ENCODE measurements around the gene ITPR2.

Gene ITPR2

DNA sequence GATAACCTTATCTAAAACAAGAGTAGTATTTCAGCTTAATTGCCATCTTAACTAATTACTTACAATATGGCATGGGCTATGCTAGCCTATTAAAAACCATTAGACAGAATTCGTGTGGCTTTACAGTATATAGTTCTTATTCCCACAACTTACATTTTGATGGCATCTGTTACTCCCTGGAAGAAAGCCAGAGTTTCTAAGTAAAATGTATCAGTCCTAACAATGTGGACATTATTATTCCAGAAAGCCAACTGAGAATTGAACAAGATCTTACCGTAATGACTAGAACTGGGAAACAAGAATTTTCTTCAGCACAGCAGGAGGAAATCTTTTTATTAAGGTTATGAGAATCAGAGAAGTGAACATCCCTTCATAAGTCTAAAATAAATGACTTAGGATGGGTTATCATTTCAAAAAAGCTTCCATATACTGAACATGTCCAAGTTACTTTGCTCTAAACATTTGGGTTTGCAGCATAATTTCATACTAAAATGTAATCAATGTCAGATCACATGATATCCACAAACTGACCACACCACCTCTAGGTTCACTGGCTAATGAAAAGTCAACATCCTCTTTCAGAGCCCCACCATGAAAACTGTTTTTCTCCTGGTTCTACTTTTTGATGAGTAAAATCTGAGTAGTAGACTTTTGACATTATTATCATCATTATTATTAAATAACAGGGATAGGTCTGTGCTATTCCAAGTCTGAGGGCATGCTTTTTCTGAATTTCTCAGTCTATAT is 457.9 kb downstream of the ITPR2 start:
- ChIA-PET CTCF (no interaction called here), POLR2A (no interaction called here)
- no peak for DNase-seq (ENCODE audit: extremely low spot score)
- TF ChIP-seq PKNOX1 (IDR thresholded peaks at IDR 0.05) (no peak), SUZ12 (IDR thresholded peaks at IDR 0.05) (no peak), BHLHE40 (IDR thresholded peaks at IDR 0.05; ENCODE audit: borderline replicate concordance) (no peak), TARDBP (IDR thresholded peaks at IDR 0.05) (no peak), FOXK2 (IDR thresholded peaks at IDR 0.05) (no peak), CTBP1 (IDR thresholded peaks at IDR 0.05; ENCODE audit: borderline replicate concordance) (no peak)

- CTCF ChIA-PET, result no interaction called here
- DNase-seq (ENCODE audit: extremely low spot score), result no peak
These were observed 459.1 kb downstream of the ITPR2 start for GRCh38 chr12:26373606-26374495.

DNA sequence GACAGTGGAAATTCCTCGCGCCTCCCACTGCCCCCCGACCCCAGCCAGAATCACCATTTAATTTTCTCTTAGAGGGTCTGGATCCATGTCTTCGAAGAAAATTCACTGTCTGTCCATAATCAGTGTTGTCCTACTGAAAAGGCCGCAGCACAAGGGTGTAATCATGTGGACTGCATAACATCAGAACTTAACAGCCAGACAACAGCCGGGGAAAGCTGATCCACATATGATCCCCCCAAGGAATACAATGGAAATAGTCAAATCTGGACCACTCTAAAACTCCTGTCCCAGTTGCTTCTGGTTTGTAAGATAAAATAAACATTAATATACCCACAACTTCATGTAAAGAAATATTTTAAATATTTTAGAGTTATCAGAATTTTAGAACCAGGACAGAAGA is 460.1 kb downstream of the ITPR2 start:
- TF ChIP-seq SP1 (IDR thresholded peaks at IDR 0.05), result no peak
- no peak for TF ChIP-seq FOXM1 (IDR thresholded peaks at IDR 0.05; ENCODE audit: borderline replicate concordance)
- no peak for TF ChIP-seq PKNOX1 (IDR thresholded peaks at IDR 0.05)
- no peak for TF ChIP-seq FOXA1 (IDR thresholded peaks at IDR 0.05)
- no peak for TF ChIP-seq L3MBTL2 (conservative IDR thresholded peaks at IDR 0.05)
- DNase-seq (ENCODE audit: extremely low spot score), result no peak
- ChIA-PET CTCF (no interaction called here), POLR2A (no interaction called here)

More at GRCh38 chr12:26373606-26374495, 459.1 kb downstream of the ITPR2 start:
- TF ChIP-seq ZNF384 (IDR thresholded peaks at IDR 0.05), result no peak
- POLR2A ChIA-PET, result no interaction called here

DNA sequence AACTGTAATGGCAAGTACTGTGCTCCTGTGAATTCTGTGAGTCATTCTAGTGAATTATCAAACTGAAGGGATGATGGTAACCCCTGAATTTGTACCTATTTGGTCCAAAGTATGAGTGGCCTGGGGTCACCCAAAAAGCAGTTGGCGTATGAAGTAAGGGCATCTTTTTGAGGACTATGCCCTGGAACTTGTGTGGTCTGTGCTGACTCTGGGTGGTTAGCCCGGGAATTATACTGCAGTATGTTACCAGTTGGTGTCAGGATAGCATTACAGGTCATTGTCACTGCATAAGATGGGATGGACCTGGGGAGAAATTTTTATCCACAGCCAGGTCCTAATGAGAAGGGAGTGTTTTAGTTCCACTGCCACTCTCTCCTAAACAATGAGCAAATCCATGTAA is 462.9 kb downstream of the ITPR2 start:
- DNase-seq (ENCODE audit: extremely low spot score), result no peak
- CTCF ChIA-PET, result no interaction called here
- POLR2A ChIA-PET, result no interaction called here
- no peak for TF ChIP-seq ARNT (IDR thresholded peaks at IDR 0.05)
- TF ChIP-seq LEF1 (IDR thresholded peaks at IDR 0.05; ENCODE audit: borderline replicate concordance), result no peak
- TF ChIP-seq TARDBP (IDR thresholded peaks at IDR 0.05), result no peak
- TF ChIP-seq FOXM1 (IDR thresholded peaks at IDR 0.05; ENCODE audit: borderline replicate concordance), result no peak

DNA sequence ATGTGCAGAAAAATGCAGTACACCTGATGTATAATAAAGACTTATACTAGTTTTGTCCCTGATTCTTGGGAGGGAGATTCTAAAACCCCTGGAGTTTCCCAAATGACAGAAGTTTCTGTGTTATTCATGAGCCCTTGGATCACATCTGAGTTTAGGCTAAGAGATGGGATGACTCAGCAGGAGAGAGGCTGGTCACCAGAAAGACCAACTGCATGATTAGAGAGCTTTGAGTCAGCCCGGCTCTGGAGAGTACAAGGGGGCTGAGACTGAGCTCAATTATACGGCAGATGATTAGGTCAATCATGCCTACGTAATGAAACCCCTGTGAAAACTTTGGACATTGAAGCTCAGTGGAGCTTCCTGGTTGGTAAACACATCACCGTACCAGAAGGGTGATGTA is 463.4 kb downstream of the ITPR2 start:
- POLR2A ChIA-PET, result no interaction called here
- no peak for DNase-seq (ENCODE audit: extremely low spot score)
- CTCF ChIA-PET, result no interaction called here
- TF ChIP-seq CTBP1 (IDR thresholded peaks at IDR 0.05; ENCODE audit: borderline replicate concordance), result no peak
- TF ChIP-seq LEF1 (IDR thresholded peaks at IDR 0.05; ENCODE audit: borderline replicate concordance), result no peak
- TF ChIP-seq ELF4 (IDR thresholded peaks at IDR 0.05), result no peak
- no peak for TF ChIP-seq SUZ12 (IDR thresholded peaks at IDR 0.05)
- TF ChIP-seq ZNF384 (IDR thresholded peaks at IDR 0.05), result no peak
- no peak for TF ChIP-seq TARDBP (IDR thresholded peaks at IDR 0.05)
- no peak for TF ChIP-seq FOXK2 (IDR thresholded peaks at IDR 0.05)
- TF ChIP-seq SP1 (IDR thresholded peaks at IDR 0.05), result no peak

DNA sequence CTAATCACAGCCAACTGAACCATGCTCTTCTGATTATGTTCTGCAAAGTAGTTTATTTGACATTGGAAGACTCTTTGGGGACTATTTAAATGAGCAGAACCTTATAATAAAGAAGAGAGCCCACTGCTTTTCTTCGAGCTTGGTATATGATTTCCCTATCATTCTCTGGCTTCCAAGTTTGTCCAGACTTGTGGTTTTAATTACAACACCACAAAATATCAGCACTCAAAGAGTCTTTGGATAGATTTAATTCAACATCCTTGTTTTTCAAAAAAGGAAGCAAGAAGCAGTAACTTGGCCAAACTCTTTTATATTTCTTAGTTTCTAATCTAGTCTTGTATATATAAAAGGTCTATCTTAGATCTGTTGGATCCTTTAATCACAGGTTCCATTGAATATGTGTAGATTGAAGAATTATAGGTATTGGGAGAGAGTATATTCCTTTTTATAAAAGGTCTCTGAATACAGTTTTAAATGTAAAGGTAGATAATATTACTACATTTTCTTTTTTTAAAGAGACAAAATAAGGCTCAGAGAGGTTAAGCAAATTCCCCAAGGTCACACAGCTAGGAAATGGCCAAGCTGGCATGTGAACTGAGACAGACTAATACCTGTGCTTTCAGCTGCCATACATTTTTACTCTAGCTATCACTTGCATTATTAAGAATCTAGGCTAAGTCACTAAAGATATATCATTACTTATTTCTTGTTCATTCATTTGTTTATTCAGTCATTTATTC is 464.8 kb downstream of the ITPR2 start:
- ChIA-PET POLR2A (no interaction called here), CTCF (no interaction called here)
- TF ChIP-seq BHLHE40 (IDR thresholded peaks at IDR 0.05; ENCODE audit: borderline replicate concordance) (no peak), L3MBTL2 (conservative IDR thresholded peaks at IDR 0.05) (no peak), LEF1 (IDR thresholded peaks at IDR 0.05; ENCODE audit: borderline replicate concordance) (no peak), PKNOX1 (IDR thresholded peaks at IDR 0.05) (no peak), FOXK2 (IDR thresholded peaks at IDR 0.05) (no peak), ELF4 (IDR thresholded peaks at IDR 0.05) (no peak), NFRKB (IDR thresholded peaks at IDR 0.05) (no peak), ZNF384 (IDR thresholded peaks at IDR 0.05) (no peak), SUZ12 (IDR thresholded peaks at IDR 0.05) (no peak), HDGF (IDR thresholded peaks at IDR 0.05; ENCODE audit: borderline replicate concordance) (no peak), FOXM1 (IDR thresholded peaks at IDR 0.05; ENCODE audit: borderline replicate concordance) (no peak), ARNT (IDR thresholded peaks at IDR 0.05) (no peak), FOXA1 (IDR thresholded peaks at IDR 0.05) (no peak), SP1 (IDR thresholded peaks at IDR 0.05) (no peak)
- DNase-seq (ENCODE audit: extremely low spot score), result no peak
